GM12872 (cell line): Measurements from ENCODE around the gene PHKA2.

Source experiments
- CTCF ChIP-seq: IDR thresholded peaks from 3 replicates; pipeline ENCODE4 v1.5.1; 2011; ENCODE audit warnings: low read depth, mild to moderate bottlenecking, low read length, moderate library complexity; ENCODE audit not compliant: insufficient read depth

Gene PHKA2, protein sequence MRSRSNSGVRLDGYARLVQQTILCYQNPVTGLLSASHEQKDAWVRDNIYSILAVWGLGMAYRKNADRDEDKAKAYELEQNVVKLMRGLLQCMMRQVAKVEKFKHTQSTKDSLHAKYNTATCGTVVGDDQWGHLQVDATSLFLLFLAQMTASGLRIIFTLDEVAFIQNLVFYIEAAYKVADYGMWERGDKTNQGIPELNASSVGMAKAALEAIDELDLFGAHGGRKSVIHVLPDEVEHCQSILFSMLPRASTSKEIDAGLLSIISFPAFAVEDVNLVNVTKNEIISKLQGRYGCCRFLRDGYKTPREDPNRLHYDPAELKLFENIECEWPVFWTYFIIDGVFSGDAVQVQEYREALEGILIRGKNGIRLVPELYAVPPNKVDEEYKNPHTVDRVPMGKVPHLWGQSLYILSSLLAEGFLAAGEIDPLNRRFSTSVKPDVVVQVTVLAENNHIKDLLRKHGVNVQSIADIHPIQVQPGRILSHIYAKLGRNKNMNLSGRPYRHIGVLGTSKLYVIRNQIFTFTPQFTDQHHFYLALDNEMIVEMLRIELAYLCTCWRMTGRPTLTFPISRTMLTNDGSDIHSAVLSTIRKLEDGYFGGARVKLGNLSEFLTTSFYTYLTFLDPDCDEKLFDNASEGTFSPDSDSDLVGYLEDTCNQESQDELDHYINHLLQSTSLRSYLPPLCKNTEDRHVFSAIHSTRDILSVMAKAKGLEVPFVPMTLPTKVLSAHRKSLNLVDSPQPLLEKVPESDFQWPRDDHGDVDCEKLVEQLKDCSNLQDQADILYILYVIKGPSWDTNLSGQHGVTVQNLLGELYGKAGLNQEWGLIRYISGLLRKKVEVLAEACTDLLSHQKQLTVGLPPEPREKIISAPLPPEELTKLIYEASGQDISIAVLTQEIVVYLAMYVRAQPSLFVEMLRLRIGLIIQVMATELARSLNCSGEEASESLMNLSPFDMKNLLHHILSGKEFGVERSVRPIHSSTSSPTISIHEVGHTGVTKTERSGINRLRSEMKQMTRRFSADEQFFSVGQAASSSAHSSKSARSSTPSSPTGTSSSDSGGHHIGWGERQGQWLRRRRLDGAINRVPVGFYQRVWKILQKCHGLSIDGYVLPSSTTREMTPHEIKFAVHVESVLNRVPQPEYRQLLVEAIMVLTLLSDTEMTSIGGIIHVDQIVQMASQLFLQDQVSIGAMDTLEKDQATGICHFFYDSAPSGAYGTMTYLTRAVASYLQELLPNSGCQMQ

GRCh38 chrX:18983666-18984380 lies at the start of gene PHKA2:
Gene PHKA2 (minus strand): TSS chrX:18984114. CDS start chrX:18983932, 182 bp downstream.
- TF ChIP-seq CTCF, result no peak

- TF ChIP-seq CTCF, result no peak
These were observed 46.9 kb upstream of the PHKA2 start for GRCh38 chrX:19030805-19031204.

- TF ChIP-seq CTCF, result no peak
These were observed 44.6 kb upstream of the PHKA2 start for GRCh38 chrX:19028560-19028959.

GRCh38 chrX:19024366-19024765 lies 40.5 kb upstream of the PHKA2 start:
- no peak for TF ChIP-seq CTCF

DNA sequence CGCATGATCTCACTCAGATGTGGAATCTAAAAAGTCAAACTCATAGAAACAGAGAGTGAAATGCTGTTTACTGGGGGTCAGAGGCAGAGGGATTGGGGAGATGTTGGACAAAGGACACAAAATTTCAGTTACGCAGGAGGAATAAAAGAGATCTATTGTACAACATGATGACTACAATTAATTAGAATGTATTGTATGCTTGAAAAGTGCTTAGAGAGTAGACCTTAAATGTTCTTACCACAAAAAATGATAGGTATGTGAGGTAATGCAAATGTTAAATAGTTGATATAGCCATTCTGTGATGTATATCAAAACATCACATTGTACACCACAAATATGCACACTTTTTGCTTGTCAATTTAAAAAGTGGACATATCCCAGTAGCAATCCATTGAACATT lies 36.1 kb upstream of the PHKA2 start:
- no peak for TF ChIP-seq CTCF

- peak; percentile 64 for TF ChIP-seq CTCF
These were observed 33.4 kb upstream of the PHKA2 start for GRCh38 chrX:19017271-19017670.
